NCI-H82 (cell line): ENCODE measurements around the gene BORCS5.
A peak's percentile ranks its signal among the peaks of the same experiment; 100 is the strongest.

Experiments
- DNase-seq: peaks from one replicate; lab custom pipeline; 2025; lab: John Stamatoyannopoulos, UW

The BORCS5 gene

GRCh38 chr12:12436831-12437345 is 80.0 kb downstream of the BORCS5 start:
- no peak for DNase-seq

GRCh38 chr12:12439636-12440035 is 82.8 kb downstream of the BORCS5 start:
- no peak for DNase-seq

- DNase-seq: no peak
These were observed 84.0 kb downstream of the BORCS5 start for GRCh38 chr12:12440784-12441428.

DNA sequence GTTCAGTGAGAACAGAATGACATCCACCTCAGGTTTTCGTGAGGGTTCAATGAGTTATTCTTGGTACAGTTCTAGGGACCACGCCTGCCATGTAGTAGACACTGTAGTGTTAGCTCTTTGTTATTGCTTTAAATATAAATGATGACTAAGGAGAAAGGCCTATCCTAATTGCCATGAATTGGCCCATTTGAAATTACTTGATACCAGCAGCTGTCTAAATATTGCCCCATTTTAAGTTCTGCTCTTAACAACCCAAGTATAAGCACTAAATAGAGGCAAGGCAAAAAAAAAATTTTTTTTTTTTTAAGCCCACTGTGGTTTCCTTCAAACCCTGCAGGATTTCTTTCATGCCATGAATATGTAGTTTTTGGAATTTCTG is 84.5 kb downstream of the BORCS5 start:
- no peak for DNase-seq

DNA sequence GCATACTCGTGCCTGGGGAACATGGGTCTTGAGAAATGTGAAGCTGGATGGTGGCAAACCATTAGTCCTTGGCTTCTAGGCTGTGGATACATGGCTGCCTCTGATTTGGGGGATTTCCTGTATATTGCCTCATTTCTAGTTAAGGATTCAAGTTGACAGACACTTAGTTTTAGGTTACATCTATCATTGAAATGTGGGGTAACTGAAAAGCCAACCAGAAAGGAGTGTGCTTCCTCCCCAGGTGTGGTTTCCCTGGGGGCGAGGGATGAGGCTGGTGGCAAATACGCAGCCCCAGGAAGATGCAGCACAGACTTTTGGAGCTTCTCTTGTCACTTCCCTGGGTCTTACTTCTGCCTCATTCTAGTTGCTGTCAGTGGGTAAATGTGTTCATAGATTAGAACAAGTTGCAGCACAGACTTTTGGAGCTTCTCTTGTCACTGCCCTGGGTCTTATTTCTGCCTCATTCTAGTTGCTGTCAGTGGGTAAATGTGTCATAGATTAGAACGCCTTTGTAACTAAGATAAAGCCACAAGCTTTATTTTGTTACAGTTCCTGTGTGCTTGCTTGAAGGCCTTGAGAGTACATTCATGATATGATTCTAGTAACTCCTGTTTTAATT is 85.1 kb downstream of the BORCS5 start:
- DNase-seq: no peak

GRCh38 chr12:12442548-12443071 is 85.7 kb downstream of the BORCS5 start:
- peak; percentile 54 for DNase-seq

- no peak for DNase-seq
These were observed 86.6 kb downstream of the BORCS5 start for GRCh38 chr12:12443431-12443878.

DNA sequence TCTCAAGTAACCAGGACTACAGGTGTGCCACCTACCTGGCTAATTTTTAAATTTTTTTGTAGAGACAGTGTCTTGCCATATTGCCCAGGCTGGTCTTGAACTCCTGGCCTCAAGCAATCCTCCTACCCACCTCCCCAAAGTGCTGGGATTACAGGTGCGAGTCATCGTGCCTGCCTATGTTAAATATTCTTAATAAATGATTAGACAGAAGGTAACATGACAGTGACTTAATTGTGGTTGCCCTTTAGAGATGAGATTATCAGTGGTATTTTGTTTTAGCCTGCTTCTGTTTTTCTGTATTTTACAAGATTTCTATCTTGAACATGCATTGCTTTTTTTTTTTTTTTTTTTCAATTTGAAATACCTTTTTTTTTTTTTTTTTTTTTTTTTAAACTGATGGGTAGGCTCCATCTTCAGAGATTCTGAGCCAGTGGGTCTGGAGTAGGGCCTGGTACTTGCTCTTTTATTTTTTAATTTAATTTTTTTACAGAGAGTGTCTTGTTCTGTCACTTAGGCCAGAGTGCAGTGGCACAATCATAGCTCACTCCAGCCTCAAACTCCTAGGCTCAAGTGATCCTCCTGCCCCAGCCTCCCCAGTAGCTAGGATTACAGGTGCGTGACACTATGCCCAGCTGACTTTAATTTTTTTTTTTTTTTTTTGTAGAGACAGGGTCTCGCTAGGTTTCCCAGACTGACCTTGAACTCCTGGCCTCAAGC is 88.4 kb downstream of the BORCS5 start:
- no peak for DNase-seq

GRCh38 chr12:12445882-12446181 is 89.0 kb downstream of the BORCS5 start:
- DNase-seq: no peak

DNA sequence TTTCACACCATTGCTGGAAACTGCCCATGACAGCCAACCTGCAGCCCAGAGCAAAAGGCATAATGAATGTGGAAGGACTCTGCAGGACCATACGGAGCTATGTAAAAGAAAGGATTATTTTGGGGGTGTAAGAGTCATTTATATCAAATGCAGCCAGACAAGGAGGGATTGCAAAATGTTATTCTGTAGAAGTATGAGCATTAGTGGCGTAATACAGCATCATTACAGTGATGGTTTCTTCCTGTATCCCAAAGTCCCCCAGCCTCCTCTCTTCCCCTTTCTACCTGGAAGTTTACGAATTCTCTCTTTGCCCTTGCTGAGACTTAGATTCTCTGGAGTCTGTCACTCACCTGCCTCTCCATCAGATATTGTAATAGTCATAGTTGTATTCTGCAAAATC is 89.9 kb downstream of the BORCS5 start:
- no peak for DNase-seq

- DNase-seq: no peak
These were observed 90.4 kb downstream of the BORCS5 start for GRCh38 chr12:12447236-12447635.

DNA sequence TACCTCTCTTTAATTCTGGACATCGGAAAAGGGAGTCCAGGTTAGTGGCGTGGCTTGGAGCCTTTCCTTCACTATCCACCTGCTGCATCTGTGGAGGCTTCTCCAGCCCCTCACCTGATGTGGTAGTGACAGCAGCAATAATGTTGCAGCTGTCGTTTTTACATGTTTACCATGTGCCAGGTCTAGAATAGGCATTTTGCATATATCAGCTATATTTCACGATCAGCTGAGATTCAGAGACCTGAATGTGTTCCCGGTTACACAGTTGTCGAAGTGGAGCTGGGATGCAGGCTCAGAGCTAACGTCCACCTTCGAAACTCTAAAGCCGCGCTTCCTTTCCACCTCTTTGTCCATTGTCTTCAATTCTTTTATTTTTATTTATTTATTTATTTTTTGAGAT is 91.0 kb downstream of the BORCS5 start:
- DNase-seq: no peak

- no peak for DNase-seq
These were observed 92.7 kb downstream of the BORCS5 start for GRCh38 chr12:12449533-12450025.

DNA sequence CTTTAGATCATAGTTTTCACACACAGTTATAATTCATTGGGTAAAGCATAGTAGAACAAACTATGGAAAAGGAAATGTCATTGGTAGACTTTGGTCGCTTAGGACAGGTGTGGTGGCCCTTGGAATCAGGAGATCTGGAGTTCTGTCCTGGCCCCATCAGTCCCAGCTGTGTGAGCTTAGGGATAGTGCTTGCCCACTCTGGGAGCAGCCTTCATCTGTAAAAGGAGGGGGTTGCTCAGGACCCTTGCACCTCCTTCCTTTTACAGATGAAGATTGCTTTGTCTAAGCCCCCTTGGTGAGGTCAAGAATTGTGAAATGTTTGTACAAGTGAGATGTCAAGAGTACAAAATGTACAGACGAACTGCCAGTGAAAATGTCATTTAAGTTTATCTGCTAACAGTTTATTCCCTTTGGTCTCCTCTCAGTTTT is 93.2 kb downstream of the BORCS5 start:
- no peak for DNase-seq

DNA sequence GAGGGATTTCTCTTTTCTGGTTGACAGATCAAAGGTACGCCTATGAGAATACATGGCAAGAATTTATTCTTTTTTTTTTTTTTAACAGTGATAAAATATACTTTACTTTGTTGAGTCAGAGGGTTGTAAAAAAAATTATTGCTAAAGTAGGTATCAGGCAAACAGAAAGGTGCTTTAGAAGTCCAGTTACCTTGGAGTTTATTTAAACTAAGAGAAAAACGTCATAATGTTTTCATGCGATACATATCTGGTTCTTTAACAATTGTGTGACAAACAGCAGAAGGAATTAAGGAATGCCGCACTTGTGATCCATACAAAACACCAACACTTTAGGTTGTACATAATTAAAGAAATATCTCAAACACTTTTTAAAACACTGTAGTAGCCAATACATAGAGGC is 94.2 kb downstream of the BORCS5 start:
- DNase-seq: no peak

DNA sequence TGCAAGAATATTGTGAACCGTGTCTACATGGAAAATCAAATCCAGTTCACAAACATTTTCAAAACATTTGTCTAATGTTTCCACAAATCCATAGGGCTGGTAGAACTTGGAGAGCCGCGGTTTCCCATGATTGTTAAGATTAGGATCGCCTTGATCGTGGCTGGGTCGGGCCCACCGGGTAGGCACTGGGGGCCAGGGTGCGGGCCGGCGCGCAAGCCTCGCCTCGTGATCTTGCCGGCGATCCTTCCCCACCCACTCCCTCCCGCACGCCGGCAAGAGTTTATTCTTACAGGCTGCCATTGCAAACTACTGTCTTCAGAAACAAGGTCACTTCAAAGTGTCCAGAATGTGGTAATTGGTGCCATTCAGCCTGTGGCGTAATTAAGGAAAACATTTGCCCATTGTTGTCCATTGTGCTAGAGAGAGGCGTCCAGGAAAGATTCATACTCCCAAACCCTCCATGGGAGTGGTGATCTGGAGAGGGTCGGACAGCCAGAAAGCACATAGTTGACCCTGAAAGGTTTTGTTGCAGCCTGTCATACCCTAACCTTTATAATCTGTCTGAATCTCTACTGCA is 95.5 kb downstream of the BORCS5 start:
- DNase-seq: no peak

DNA sequence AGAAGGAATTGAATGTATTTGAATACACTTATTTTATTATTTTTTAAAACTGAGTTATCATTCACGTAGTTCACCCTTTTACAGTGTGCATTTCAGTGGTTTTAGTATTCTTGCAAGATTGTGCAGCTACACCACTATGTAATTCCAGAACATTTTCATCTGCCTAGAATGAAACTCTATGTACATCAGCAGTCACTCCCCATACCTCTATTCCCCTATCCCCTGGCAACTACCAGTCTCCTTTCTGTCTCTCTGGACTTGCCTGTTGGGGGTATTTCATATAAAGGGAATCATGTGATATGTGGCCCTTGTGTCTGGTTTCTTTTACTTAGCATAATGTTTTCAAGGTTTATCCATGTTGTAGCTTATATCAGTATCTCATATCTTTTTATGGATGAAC is 96.8 kb downstream of the BORCS5 start:
- no peak for DNase-seq

DNA sequence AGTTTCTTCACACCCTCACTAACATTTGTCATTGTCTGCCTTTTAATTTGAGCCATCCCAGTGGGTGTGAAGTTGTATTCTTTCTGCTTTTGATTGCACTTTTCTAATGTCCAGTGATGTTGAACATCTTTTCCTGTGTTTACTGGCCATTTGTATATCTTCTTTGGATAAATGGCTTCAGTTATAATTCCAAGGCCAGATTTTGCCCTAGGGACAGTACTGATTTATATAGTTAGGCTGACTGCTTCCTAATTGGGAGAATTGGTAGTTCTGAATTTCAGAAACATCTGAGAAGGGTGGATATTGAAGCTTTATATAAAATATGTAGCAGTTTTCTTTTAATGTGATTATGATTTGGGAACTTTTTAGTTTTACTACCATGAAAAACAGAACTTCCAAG is 97.4 kb downstream of the BORCS5 start:
- no peak for DNase-seq

DNA sequence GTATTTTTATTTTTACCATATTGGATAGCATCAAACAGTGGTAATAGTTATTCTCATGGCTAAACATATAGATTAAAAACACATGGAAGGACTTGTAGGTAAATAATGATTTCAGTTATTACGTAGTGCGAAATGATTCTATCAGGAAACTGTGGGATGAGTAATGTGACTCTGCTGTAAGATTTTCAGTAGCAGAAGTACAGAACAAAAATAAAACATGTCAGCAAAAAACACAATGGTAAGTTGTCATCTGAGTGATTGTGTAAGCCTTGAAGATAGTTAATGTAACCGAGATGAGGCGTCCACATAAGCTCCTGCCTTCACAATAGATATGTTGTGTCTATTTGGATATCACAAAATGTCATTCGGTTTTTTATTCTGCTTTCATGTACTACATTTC is 99.8 kb downstream of the BORCS5 start:
- DNase-seq: no peak

DNA sequence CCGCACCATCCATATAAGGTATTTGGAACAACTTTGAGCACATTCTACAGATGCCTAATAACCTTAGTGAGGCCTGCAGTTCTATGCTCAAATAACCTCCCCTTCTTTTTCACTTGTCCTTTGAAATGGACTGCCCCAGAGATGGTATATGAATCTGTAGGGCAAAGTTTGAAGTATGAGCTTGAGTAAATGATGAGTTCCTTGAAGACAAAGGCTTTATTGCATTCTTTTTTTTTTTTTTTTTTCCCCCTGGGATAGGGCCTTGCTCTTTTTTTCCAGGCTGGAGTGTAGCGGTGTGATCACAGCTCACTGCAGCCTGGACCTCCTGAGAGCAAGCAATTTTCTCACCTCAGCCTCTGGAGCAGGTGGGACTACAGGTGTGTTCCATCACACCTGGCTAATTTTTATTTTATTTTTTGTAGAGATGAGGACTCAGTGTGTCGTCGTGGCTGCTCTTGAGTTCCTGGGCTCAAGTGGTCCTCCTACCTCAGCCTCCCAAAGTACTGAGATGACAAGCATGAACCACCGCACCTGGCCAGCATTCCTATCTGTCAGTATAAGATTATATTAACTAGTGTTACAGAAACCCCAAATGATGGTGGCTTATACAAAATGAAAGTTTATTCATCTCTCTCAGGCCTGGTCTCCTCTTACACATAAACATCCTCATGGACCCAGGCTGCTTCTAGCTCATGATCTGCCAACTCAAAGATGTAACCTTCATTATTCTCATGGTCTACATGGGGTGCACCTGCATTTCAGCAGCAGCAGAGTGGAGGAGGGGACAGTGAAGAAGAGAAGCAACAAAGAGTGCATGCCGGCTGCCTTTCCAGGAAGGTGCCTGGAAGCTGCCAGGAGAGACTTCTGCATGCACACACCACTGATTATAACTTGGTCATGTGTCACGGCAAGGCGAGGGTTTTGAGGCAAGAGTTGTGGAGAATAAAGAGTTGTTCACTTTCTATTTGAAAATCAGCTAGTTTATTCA is 104.4 kb downstream of the BORCS5 start:
- DNase-seq: no peak

DNA sequence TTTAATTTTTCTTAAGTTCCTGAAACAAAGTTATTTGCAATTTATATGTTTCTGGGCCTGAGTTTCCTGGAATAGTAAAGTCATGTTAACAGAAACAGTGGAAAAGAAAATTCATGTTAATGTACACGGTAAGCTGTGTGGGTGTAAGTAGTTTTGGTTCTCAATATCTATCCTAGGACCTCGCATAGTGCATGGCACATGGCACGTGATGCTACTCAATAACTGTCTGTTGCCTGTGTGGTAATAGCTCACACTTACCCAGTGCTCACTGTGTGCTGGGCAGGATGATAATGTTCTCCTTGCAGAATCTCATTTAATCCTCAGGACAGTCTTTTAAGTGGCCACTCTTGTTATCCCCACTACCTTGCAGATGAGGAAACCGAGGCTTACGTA is 105.0 kb downstream of the BORCS5 start:
- no peak for DNase-seq
